Measurements from ENCODE around the gene XIAP.

GRCh38 chrX:123834116-123834515 lies 25.7 kb upstream of the XIAP start:
- TF ChIP-seq CTCF (IDR thresholded peaks at IDR 0.05 in 4 of 5, conservative IDR thresholded peaks at IDR 0.05 in 1 of 5), result no peak
- no peak for TF ChIP-seq POLR2A (IDR thresholded peaks at IDR 0.05)
